Activated naive CD8-positive, alpha-beta T cell treated with anti-CD3 and anti-CD28 coated beads, Interleukin-2, amount 10 ng/mL, durations not matched to agents 7 days and 5 days (primary cell): ENCODE data around the gene CCR5AS.

ENCODE experiments used
- ATAC-seq: fragments of 150-1000 bp; cut with Tn5 transposase; one replicate; pipeline ENCODE4 v1.10.0; 2021; ENCODE audit warnings: low read depth, moderate library complexity
- POLR2A ChIA-PET: fragments of 350-600 bp; sonication (Branson Sonifier 250); formaldehyde crosslinking; loops from one replicate; lab custom pipeline; 2021; ENCODE audit warnings: antibody characterized with exemption; lab: Charles Lee
- DNase-seq: peaks from one replicate; pipeline ENCODE4 v3.0.0; 2021
- H3K27ac Mint-ChIP-seq: one replicate; pipeline ENCODE4 v1.8.0; 2022; ENCODE audit warnings: mild to moderate bottlenecking, mixed read lengths
- H3K27me3 Mint-ChIP-seq: one replicate; pipeline ENCODE4 v1.8.0; 2022; ENCODE audit warnings: mild to moderate bottlenecking, moderate library complexity, mixed read lengths
- H3K36me3 Mint-ChIP-seq: one replicate; pipeline ENCODE4 v1.8.0; 2021; ENCODE audit warnings: mild to moderate bottlenecking, mixed read lengths
- H3K4me1 Mint-ChIP-seq: one replicate; pipeline ENCODE4 v1.8.0; 2021; ENCODE audit warnings: mixed read lengths
- H3K4me3 Mint-ChIP-seq: one replicate; pipeline ENCODE4 v1.8.0; 2022; ENCODE audit warnings: mild to moderate bottlenecking, moderate library complexity, mixed read lengths
- H3K9me3 Mint-ChIP-seq: one replicate; pipeline ENCODE4 v1.8.0; 2021; ENCODE audit warnings: mixed read lengths

CCR5AS gene

DNA sequence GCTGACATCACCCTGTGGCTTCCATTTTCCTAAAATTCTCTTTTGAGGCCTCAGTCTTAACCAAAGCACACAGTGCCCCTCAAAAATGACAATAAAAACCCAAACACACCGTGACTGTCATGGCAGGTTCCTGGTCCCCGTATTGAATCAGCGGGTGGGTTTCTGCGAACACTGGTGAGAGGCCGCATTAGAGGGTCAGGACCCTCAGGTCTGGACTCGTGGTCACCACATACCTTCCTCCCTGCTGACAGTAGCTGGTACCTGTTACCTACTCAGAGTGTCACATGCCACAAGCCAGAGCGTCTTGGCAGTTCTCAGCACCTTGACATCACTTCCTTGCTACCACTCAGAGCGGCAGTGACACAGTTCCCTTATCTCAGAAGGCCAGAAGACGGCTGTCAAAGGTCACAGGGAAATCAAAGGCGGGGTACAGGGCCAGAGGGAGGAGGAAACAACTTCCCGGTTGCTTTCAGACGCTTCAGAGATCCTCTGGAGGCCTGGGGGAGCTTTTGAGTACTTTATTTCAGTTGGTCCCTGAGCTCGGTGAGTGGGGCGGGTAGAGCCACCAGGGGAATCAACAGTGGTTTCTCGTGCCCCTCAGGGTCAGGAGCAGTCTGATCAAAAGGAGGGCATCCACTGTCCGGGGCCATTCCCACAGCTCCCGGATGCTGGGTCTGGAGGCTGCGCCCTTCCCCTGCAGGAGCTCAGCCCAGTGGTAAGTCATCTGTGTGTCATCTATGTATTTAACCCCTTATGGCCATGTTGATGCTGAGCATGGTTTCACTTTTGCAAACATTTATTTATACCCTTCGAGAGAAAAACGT, at the start of gene CCR5AS, which contains the start of gene CCRL2:
TSS of gene CCR5AS (minus strand) at position 279 of the 824 bp plus-strand sequence.
TSS of gene CCRL2 (plus strand) at position 472 of the 824 bp plus-strand sequence. CDS start 821 bp downstream, outside the sequence.
- Mint-ChIP-seq H3K27ac (peak within 1 kb of the TSS; percentile 94), H3K4me3 (peak within 1 kb of the TSS; percentile 89), H3K9me3 (peaks cover 5% of the 10 kb centered on the region), H3K27me3 (peaks cover 15% of the 10 kb centered on the region), H3K36me3 (peaks cover 18% of the 10 kb centered on the region), H3K4me1 (peaks cover 35% of the 10 kb centered on the region)
- POLR2A ChIA-PET = interaction anchor here (0.7 to 4.7 kb wide), 12 partner anchors 9 to 570 kb away, joined by 3 to 30 read pairs (median 4); partner anchors contain the start of gene CCDC12
- ATAC-seq = peak; percentile 86
- DNase-seq = peak; percentile 64

GRCh38 chr3:46456118-46456517, 49.3 kb upstream of the CCR5AS start:
- DNase-seq (no peak), ATAC-seq (no peak)
- no peaks in the 10 kb centered on the region for H3K9me3 Mint-ChIP-seq
- no peak overlapping the region for H3K4me3 Mint-ChIP-seq
- no peak overlapping the region for H3K27ac Mint-ChIP-seq
- POLR2A ChIA-PET = no interaction called here
- H3K27me3 Mint-ChIP-seq = peaks cover 42% of the 10 kb centered on the region
- H3K4me1 Mint-ChIP-seq = no peaks in the 10 kb centered on the region
- no peaks in the 10 kb centered on the region for H3K36me3 Mint-ChIP-seq

DNA sequence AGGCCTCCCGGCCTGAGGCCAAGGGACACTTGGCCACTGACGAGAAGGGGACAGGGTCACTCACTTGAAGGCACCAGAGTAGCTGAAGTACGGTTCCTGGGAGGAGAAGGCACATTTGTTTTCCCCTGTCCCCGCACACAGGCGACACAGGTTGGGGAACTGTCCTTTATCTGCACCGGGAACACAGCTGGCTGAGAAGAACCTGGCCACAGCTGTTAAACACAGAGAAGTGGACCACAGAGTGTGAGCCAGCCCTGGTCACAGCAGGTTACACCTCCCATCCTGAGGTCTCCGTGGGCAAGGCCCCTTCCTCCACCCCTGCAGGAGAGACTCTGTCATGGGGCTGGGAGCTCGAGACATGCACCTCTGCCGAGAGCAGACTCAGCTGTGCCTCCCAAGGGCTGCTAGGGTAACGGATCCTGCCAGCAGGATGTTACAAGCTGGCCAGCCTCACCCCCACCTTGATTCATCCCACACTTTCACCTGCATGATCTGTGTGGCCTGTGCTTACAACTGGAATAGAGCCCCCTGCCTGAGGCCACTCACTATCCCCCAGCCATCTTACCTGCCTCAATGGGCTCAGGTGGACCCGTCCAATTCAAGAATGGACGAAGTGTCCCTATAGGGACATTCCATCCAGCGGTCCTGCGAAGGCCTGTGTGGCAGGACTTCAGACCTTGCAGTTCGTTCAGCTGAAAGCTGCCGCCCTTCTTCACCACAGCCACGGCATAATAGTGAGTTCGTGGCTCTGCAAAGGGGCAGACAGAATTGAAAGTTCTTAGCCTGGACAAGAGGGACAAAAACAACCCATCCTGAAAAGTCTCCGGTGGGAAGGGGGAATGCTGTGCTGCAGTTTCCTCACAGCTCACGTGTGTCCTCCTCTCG, 48.6 kb upstream of the CCR5AS start:
- H3K27ac Mint-ChIP-seq = no peak overlapping the region
- ATAC-seq = no peak
- no peaks in the 10 kb centered on the region for H3K4me1 Mint-ChIP-seq
- POLR2A ChIA-PET = no interaction called here
- no peak for DNase-seq
- H3K27me3 Mint-ChIP-seq = peaks cover 42% of the 10 kb centered on the region
- no peaks in the 10 kb centered on the region for H3K9me3 Mint-ChIP-seq
- no peaks in the 10 kb centered on the region for H3K36me3 Mint-ChIP-seq
- H3K4me3 Mint-ChIP-seq = no peak overlapping the region

DNA sequence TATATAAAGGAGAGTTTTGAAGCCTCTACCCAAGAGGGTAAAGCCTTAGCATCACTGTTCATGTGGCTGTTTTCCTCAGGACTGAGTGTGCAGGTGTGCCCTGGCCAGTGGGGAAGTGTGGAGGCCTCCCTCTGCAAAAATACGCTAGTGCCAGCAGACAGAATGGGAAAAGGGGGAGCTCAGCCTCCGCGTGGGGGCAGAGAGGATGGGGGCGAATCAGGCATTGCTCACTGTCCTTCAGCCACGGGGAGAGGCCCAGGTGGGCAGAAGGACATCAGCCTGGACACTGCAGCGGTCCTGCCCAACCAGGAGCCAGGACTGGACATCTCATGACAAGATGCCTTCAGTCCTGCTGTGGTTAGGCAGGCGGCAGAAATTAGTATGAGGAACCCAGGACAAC, 47.7 kb upstream of the CCR5AS start:
- POLR2A ChIA-PET = no interaction called here
- no peak for ATAC-seq
- no peaks in the 10 kb centered on the region for H3K4me1 Mint-ChIP-seq
- no peak overlapping the region for H3K27ac Mint-ChIP-seq
- no peaks in the 10 kb centered on the region for H3K36me3 Mint-ChIP-seq
- peaks cover 33% of the 10 kb centered on the region for H3K27me3 Mint-ChIP-seq
- no peak overlapping the region for H3K4me3 Mint-ChIP-seq
- no peaks in the 10 kb centered on the region for H3K9me3 Mint-ChIP-seq
- no peak for DNase-seq

DNA sequence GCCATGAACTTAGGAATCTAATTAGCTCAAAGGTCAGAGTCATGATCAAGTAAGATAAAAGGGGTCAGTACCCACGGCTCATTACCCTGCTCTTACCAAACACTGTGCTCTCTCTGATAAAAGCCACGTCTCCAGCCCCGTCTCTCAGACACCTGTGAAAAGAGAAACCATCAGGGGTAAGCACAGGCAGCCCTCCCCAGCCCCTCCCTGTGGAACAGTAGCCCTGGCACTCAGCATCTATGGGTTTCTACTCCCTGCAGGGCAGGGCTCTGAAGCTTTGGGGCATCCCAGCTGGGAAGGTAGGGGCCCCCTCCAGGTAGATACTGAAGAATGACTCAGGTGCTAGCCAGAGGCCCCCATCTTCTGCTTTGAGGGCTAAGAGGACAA, 47.3 kb upstream of the CCR5AS start:
- ATAC-seq = no peak
- Mint-ChIP-seq H3K27me3 (peaks cover 29% of the 10 kb centered on the region), H3K27ac (no peak overlapping the region), H3K4me3 (no peak overlapping the region), H3K4me1 (no peaks in the 10 kb centered on the region), H3K36me3 (no peaks in the 10 kb centered on the region), H3K9me3 (no peaks in the 10 kb centered on the region)
- POLR2A ChIA-PET = no interaction called here
- no peak for DNase-seq

GRCh38 chr3:46453526-46454208, 46.8 kb upstream of the CCR5AS start:
- H3K9me3 Mint-ChIP-seq = no peaks in the 10 kb centered on the region
- DNase-seq (no peak), ATAC-seq (no peak)
- H3K36me3 Mint-ChIP-seq = no peaks in the 10 kb centered on the region
- H3K4me3 Mint-ChIP-seq = no peak overlapping the region
- H3K4me1 Mint-ChIP-seq = no peaks in the 10 kb centered on the region
- no peak overlapping the region for H3K27ac Mint-ChIP-seq
- H3K27me3 Mint-ChIP-seq = peaks cover 27% of the 10 kb centered on the region
- POLR2A ChIA-PET = no interaction called here

DNA sequence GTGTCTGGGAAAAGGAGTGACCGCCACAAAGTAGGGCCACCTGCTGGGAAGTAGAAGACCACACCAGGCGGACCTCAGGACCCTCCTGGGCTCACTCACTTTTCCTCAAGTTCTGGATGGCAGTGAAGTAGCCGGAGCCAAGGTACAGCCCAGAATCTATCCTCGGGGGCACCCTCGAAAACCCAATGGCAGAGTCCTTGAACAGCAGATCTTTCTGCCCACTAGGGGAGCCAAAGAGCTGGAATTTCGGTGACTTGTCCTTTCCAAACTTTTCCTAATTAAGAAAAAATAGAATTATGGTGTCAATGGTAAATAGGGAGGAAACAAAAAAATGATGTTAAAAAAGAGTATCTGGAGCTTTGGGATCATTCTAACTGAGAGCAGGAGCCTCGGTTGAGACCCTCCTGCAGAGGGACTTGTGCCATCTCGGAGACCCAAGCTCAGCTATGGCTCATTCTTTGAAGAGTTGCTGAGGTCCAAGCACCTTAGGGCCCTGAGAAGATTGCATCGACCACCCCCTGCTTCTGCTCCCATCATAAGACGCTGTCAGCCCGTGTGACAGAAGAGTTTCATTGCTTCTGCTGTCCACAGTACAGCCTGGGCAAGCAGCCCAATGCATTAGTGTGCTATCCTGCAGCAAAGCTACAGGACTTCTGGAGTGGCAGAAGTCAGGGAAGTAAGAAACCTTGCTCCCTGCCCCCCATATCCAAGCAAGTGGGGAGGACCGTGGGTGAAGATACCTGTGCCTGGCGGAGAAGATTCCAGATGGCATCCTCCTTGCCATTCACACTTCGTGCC, 43.1 kb upstream of the CCR5AS start:
- H3K36me3 Mint-ChIP-seq = no peaks in the 10 kb centered on the region
- no peak for ATAC-seq
- DNase-seq = no peak
- H3K4me3 Mint-ChIP-seq = no peak overlapping the region
- POLR2A ChIA-PET = no interaction called here
- H3K27me3 Mint-ChIP-seq = peaks cover 26% of the 10 kb centered on the region
- H3K4me1 Mint-ChIP-seq = no peaks in the 10 kb centered on the region
- H3K9me3 Mint-ChIP-seq = no peaks in the 10 kb centered on the region
- H3K27ac Mint-ChIP-seq = no peak overlapping the region

GRCh38 chr3:46448721-46449120, 41.9 kb upstream of the CCR5AS start:
- Mint-ChIP-seq H3K9me3 (no peaks in the 10 kb centered on the region), H3K4me1 (peaks cover 5% of the 10 kb centered on the region), H3K36me3 (no peaks in the 10 kb centered on the region), H3K27me3 (peaks cover 26% of the 10 kb centered on the region), H3K4me3 (no peak overlapping the region), H3K27ac (no peak overlapping the region)
- DNase-seq (no peak), ATAC-seq (no peak)
- POLR2A ChIA-PET = no interaction called here

DNA sequence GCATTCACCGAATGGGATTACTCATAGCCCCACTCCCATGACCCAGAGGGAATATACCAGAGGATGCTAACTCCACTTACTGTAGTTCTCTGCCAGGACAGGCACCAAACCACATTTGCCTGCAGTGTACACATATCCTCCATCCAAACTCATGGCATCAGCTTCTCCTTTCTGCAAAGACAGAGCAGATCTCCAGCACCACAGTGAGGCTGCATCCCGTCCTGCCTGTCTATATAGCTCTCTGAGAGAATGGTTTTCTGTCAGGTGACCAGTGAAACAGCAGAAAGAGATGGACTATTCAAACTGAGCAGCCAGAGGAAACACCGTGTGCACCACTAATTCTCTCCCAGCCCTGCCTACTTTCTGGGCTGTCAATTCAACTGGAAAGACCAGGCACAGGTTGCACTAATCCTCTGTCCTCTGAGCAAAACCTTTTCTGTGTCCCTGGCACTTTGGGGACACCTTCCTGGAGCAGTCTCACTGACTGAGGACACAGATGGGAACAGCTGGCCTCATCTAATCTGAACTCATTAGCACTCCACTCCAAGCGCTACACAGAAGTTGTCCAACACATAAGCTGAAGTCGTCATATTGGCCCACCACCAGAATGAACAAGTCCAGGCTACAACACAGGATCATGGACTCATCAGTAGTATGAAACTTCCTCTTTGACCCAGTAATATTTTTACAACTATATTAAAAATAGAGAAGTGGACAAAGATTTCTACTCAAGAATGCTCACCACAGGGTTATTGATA, 40.5 kb upstream of the CCR5AS start:
- ATAC-seq = no peak
- Mint-ChIP-seq H3K4me1 (peaks cover 5% of the 10 kb centered on the region), H3K27ac (no peak overlapping the region), H3K36me3 (no peaks in the 10 kb centered on the region), H3K27me3 (peaks cover 15% of the 10 kb centered on the region), H3K9me3 (no peaks in the 10 kb centered on the region), H3K4me3 (no peak overlapping the region)
- DNase-seq = no peak
- POLR2A ChIA-PET = no interaction called here

- peaks cover 29% of the 10 kb centered on the region for H3K4me1 Mint-ChIP-seq
- POLR2A ChIA-PET = no interaction called here
These were observed 36.0 kb upstream of the CCR5AS start for GRCh38 chr3:46442576-46443530.

GRCh38 chr3:46440531-46441294, 33.8 kb upstream of the CCR5AS start:
- H3K4me3 Mint-ChIP-seq = peak overlapping the region; percentile 3
- DNase-seq (no peak), ATAC-seq (peak; percentile 96)
- no peaks in the 10 kb centered on the region for H3K9me3 Mint-ChIP-seq
- H3K27ac Mint-ChIP-seq = peak overlapping the region; percentile 7
- H3K36me3 Mint-ChIP-seq = no peaks in the 10 kb centered on the region
- H3K4me1 Mint-ChIP-seq = peaks cover 29% of the 10 kb centered on the region
- POLR2A ChIA-PET = no interaction called here
- no peaks in the 10 kb centered on the region for H3K27me3 Mint-ChIP-seq

More at GRCh38 chr3:46442576-46443530, 36.0 kb upstream of the CCR5AS start:
- Mint-ChIP-seq H3K9me3 (no peaks in the 10 kb centered on the region), H3K36me3 (no peaks in the 10 kb centered on the region), H3K4me3 (no peak overlapping the region), H3K27ac (no peak overlapping the region), H3K27me3 (peaks cover 5% of the 10 kb centered on the region)
- no peak for ATAC-seq
- DNase-seq = no peak
